Stimulated activated CD8-positive, alpha-beta memory T cell treated with anti-CD3 and anti-CD28 coated beads, Interleukin-4, amount 100 ng/mL, for 4 hours (primary cell): Measurements from ENCODE around the gene FHOD3.

Experiments used
- DNase-seq, 2 donors: peaks; one replicate each; pipeline ENCODE4 v3.0.0-alpha.2; 2020; ENCODE audit warnings: low read depth in 2 of 2, low spot score in 1 of 2

The FHOD3 gene

DNA sequence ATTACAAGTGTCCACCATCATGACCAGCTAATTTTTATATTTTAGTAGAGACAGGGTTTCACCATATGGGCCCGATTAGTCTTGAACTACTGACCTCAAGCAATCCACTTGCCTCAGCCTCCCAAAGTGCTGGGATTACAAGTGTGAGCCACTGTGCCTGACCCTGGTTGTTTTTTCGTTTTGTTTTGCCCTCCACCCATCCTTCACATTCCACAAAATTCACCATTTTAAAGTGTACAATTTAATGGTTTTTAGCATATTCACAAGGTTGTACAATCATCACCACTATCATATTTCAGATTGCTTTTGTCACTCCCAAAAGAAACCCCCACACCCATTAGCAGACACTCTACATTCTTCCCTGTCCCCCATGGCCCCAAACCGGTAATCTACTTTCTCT lies 316.3 kb downstream of the FHOD3 start:
- no peak for DNase-seq

DNA sequence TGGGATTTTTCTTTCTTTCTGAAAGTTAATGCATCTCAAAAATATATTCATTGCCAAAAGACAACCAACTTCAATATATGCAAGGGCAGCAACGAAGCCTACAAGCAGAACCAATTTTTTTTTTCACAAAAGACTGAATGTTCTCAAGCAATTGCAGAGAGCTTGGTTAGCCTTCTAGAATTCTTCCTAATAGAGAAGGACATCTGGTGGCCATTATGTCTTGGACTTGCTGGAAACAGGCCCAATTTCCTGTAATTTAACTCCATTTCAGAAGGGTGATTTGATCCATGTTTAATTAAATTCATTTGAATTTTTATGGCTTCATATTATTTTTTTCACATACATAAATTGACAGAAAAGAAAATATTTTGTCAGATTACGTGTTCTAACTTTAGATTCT lies 323.3 kb downstream of the FHOD3 start:
- no peak for DNase-seq

DNA sequence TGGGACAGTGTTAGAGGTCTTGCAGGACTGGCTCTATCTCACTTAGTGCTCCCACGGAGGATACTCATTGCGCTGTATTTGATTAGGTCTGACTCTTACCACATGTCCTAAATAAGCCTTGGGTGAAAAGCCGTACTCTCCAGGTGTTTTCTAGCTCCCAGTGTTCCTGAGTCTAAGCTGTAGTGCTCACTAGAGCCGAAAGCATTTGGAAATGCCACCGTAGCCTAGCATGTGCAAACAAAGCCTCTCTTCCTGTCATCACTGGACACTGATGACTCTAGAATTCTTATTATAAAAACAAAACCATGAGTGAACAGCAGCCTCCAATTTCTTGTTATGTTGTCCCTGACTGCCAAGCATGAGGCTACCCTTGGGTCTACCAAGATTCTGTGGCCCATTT lies 325.1 kb downstream of the FHOD3 start:
- DNase-seq: no peak

DNA sequence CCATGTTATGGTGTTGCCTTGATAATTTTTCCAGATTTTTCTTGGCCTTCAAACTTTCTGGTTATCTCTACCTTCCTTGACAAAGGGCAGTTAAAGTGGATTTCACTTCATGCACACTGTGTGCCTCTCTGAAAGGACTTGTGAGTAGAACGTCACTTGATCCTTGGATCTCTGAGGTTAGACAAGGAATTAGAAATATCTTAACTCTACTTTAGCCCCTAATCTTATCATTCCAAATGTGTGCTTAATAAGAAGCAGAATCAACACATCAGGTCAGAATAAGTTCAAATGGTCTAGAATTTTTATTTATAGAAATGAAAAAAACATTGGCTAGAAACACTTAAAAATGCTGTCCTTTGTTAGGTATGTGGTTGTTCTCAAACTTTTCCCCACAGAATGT lies 325.6 kb downstream of the FHOD3 start:
- no peak for DNase-seq

DNA sequence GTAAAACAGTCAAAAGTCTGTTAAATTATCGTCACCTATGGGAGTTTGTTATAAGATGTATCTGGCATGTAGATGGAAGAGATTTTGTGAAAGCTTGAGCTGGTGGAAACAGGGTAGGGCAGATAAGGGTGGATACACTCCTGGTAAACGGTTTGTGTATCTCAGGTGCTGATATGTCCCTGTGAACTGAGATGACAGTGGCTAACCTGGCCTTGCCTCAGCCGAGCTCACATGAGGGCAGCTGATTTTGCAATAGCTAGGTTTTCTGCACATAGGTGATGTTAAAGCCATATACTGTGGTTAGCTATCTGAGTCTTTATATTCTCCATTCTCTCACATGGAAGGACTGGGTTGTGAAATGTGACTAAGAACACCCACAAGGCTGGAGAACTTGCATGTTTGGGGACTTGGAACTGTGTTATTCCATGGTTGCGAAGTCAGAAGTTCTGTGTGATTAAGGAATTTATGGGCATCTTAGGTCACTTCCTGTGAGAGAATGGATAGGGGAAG lies 326.2 kb downstream of the FHOD3 start:
- no peak for DNase-seq

DNA sequence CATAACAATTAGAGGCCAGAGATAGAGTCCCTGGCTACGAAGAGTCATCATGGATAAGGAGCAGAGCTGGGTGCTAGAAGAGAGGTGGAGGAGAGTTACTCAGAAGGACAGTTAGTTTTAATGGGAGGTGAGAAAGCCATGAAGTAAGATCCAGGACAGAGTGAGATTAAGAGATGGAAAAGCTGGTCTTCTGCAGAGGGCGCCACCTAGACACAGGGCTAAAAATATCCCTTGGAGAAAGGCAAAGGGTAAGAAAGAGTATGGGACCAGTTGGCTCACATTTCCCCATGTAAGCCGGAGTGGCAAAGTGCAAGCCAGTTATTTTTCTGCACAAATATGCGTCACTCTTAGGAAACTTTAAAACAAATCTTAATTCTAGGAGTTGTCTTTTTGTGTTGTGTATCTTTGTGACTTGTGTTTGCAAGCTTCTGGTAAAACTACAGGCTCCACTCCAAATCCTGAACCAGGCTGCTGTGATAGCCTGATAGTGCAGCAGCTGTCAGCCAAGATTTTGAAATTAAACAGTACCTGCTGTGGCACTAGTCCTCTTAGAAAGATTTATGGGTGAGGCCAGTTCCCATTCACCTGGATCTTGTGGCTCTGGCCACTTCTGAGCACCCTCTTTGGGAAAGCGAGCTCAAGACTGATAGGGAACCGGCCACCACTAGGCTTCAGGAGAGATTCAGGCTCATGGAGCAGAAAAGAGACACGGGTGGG lies 327.1 kb downstream of the FHOD3 start:
- no peak for DNase-seq

DNA sequence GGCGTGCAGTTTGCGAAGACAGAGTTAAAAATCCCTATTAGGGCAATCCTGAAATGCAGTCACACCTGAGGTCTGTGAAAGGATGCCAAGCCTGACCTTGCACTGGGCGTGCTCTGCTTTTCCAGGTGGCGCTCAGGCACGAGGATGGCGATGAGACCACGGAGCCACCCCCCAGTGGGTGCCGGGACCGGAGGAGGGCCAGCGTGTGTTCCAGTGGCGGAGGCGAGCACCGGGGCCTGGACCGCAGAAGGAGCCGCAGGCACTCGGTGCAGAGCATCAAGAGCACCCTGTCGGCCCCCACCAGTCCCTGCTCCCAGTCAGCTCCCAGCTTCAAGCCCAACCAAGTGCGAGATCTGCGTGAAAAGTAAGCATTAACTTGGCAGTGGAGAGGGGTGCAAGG lies 327.9 kb downstream of the FHOD3 start:
- DNase-seq: no peak

DNA sequence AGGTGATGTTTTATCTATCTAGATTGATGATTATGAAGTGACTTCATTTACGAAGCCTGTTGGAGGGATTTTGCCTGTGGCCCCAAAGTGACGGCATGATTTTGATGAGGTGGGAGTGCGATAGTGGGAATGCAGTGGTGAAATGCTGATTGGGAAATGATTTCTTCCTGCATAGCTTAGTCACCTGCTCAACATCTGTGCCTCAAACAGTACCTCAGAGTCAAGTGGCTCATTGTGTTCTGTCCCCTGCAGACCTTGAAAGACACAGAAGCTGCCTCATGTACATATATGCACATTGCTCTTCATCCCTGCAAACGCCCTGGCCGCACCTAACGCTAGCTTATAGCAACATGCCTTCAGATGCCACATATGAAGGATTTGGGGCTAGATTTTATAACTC lies 330.1 kb downstream of the FHOD3 start:
- DNase-seq: no peak

DNA sequence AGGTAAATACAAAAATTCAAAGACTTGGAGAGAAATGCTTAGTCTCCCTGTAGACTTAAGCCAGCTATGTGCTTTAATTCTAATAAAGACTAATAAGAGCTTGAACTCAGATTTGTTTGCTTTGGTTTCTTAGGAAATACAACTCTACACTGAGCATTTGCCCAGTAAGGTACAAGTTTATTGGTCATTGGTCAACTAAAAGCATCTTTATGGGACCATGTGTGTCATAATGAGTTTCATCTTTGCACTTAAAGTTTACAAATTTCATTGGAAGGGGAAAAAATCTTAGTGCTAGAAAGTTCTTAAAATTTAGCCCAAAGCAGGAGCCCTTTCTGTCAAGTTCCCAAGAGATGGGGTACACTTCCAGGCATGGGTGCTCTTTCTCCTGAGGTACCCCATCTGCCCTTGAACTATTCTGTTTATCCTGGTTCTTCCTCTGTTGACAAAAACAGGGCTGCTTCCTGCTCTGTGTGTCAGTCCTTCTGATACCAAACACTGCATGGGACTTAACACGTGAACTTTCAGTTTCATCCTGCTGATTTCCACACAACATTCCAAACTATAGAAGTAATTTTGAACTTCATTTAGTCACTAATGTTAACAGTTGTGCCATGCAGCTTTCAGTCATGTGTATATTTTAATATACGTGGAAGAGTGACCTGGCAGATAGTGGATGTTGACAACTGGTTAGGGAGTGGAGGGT lies 331.1 kb downstream of the FHOD3 start:
- DNase-seq: no peak

DNA sequence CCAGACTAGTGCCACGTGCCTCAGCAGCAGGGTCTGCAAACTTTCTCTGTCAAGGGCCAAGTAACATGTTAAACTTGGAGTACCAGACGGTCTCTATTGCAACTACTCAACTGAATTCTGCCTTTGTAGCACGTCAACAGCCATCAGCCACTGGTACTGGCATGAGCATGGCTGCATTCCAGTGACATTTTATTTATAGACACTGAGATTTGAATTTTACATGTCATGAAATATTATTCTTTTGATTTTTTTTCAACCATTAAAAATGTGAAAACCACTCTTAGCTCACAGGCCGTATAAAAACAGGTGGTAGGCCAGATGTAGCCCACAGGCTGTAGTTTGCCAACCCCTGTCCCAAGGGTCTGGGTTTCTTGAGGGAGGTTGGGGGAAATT lies 331.6 kb downstream of the FHOD3 start:
- no peak for DNase-seq

DNA sequence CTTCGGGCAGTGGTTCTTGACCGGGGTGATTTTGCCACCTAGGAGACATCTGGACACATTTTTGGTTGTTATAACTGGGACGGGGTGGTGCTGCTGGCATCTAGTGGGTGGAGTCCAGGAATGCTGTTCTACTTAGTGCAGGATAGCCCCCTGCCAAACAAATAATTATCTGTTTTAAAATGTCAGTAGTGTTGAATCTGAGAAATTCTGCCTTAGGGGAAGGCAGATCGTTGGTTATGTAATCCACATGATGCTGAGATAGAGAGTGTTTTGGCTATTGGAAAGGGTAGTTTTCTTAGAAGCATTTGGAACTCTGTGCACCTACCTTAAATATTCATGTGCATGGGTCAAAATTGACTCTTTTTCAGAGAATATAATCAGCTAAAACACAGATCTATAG lies 332.3 kb downstream of the FHOD3 start:
- no peak for DNase-seq

DNA sequence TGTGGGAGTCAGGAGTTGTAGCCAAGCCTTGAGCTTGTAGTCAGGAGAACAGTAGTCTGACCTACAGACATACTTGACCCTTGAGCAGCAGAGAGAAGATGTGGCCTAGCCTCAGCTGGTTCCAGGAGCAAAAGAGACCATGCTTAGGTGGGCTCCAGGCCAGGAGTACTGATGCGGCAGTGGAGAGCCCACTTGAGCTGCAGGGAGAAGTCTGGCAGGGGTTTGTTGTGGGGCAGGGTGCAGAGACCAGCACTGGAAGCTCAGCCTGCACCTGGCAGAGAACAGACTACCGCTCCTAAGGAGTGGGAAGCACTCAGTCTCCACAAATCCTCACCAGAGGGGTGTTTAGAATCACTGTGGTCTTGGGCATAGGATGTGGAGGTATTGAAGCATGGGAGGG lies 333.4 kb downstream of the FHOD3 start:
- no peak for DNase-seq

DNA sequence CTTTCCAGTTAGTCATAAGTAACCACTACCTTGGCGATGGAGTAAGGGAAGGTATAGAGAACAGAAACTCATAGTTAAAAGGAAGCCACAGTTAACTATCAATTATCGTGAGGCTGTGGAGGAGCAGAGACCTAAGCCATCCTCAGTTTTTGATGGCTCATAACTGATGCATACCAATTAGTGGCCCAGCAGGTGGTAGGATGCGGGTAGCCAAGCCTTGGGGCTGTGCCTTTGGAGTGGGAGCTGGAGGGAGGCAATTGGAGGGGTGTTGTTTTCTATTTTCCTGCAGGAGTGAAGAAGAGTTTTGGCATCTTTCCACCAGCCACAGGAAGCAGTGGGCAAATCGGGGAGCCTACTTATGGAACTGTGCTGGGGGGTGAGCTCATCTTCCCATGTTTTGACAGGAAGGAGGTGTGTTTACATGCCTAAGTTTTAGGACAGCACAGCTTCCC lies 336.5 kb downstream of the FHOD3 start:
- no peak for DNase-seq

DNA sequence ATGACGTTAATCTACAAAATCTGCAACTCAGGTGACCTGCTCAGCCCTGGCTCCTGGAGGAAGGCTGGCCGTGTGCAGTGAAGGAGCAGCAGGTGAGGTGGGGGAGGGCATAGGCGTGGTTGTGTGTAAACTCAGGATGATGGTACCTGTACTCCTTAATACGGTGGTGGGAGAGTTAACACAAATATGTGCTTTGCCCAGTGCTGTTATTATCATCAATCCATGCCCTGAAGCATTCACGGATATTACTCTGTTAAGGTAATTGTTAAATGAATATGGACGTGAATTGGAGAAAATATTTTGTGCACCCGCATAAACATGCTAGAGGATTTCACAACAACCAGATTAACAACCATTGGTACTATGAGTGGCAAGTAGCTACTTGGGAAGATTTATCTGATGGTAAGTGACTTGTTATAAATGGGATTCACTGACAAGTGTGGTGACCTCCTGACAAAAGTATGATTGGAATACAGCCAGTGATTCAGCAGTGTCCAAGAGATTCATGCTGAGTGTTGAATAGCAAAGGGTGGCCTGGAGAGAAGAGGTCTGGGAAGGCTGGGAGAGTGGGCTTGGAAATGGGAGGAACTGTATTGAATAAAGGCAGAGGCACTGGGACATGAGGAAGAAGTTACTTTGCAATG lies 337.2 kb downstream of the FHOD3 start:
- DNase-seq: no peak

DNA sequence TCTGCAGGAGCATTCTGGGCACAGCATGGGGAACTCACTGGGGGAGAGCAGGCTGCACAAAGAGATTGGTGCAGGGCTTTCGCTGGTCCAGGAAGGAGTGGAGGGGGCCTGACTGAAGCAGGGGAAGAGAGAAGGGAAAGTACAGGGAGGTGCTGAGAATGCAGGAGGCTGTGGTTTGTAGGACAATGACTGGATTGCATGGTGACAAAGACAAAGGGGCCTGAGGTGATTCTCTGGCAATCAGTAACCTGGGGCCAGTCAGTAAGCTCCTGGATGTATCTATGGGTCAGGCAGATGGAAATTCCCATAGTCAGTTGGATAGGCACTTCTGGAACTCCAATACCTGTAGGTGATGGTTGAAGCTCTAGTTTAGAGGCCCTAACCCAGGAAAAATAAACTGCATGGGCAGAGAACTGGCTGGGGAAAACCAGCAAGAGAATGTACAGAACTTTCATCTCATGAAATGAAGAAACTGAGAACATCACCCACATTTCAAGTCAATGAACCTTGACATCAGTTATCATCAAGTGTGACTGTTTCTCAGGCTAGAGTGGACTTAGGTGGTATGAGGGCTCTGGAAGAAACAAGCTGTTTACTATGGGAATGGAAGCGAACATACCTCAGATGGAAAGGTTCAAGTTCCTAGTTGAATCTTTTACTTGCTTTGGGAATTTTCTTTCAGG lies 338.0 kb downstream of the FHOD3 start:
- DNase-seq: no peak

DNA sequence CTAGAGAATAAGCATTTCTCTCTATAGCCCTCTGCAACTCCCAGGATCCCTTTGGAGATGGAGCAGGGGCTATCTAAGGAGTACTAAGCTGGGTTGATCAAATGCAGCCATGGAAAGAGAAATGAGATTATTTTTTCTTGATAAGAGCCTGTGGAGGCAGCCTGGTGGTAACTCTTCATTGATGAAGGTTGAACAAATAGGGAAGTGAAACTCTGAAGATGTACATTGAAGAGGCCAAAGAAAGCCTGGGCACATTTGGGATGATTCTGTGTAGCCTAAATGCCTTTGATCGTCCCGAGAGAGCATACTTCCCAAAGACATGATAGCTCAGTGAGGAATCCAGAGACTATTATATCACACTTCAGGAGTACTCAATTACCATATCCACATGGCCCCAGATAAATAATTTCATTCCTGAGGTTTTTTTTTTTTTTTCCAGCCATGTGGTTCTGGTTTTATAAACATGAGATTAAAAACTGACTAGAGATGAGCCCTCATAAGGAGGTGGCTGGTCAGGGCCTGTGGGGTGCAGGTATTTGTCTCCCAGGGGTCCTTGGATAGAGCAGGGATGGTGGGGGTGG lies 338.8 kb downstream of the FHOD3 start:
- DNase-seq: no peak

DNA sequence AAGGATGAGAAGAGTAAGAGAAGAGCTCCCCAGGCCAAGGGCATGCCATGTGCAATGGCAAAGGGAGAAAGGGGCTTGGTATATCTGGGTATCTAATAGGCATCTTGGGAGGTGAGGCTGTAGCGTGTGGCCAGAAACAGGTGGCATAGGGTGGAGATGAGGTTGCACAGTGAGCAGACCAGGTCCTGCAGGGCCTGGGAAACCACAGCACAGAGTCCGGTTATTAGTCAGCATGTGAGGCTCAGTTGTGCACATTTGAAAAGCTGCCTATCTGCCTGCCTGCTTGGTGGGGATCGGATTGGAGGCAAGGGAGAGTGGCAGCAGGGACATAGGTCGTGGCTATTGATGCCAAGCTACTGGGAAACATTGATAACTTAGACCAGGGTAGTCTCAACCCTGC lies 340.7 kb downstream of the FHOD3 start:
- DNase-seq: no peak

DNA sequence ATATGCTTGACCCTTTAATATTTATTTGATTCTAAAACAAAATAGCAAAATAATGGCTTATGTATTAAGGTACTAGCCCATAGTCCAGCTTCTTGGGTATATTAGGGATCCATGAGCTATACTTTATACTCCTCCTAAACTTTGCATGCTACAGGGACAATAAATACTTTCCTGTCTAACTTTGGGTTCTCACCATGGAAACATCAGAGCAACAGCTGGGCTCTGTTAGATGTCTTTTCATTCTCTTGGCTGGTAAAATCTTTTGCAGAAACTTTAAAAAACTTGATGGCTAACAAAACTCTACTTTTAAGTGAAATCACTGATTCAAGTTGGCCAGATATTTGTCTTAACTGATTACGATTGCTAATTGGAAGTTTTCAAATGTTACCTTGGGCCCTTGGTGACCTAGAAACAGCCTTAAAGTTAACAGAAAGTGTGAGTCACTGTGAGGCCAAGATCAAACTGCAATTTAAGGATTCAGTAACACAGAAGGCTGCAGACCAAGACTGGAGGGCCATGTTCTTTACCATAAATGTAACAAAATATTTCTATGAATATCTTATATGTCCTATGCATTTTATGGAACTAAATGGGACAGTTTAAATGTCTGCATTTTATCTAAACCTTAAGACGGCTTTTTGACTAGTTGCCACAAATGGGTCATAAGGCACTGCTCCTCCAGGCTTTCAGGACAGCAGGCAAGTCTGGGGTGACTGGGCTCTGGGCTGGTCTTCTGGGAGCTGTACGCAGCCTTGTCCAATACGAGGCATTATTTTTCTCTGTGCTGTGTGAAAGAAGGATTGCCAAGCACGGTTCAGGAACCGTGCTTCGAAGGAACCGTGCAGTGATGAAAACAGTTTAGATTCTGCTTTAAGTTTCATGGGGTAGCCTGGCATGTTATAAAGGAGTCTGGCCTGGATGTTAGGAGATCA lies 342.8 kb downstream of the FHOD3 start:
- no peak for DNase-seq

DNA sequence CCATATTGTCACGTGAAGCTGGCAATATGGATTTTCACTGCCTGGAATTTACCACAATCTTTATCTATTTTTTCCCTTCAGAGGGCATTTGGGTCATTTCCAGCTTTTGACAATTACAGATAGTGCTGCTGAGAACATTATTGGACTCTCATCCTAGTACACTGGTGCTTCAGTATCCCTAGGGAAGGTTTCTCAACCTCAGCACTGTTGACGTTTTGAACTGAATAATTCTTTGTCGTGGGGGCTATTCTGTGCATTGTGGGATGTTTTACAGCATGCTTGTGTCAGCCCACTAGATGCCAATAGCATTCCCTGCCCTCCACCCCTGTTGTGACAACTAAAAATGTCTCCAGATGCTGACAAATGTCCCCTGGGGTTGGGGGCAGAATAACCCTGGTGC lies 345.5 kb downstream of the FHOD3 start:
- no peak for DNase-seq

DNA sequence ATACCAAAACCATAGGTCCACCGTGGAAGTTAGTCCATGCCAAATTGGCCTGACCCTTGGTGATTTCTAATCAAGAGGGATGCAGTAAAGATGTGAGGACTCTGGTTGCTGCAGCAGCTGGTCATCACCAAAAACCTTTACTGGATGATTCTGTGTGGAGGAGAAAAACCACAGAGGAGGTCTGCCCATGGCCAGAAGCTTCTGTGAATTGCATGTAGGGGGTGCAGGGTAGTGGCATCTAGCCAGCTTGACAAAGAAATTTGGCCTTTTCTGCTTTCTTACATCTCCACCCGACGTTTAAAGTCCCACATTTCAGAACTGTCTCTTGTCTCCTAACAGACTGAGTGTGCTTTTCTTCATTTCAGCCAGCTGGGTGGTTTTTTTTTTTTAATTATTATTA lies 351.3 kb downstream of the FHOD3 start:
- no peak for DNase-seq
